ENCODE data around the gene ENDOV.

- TF ChIP-seq CTCF (optimal IDR thresholded peaks at IDR 0.05 in 1 of 3, IDR thresholded peaks at IDR 0.05 in 1 of 3, conservative IDR thresholded peaks at IDR 0.05 in 1 of 3; ENCODE audit: extremely low read depth in 1 of 3, insufficient read depth in 2 of 3, low read length in 3 of 3) = no peak
- TF ChIP-seq EZH2 (IDR thresholded peaks at IDR 0.05; ENCODE audit: low read length) = no peak
Measured at GRCh38 chr17:80387071-80387470, 27.9 kb upstream of the ENDOV start.
